HG03097 (cell line): ENCODE measurements around the gene PGAP2.
"Not testable (repeated sequence)": the region's sequence is repeated elsewhere in the genome, so short reads cannot be mapped to it uniquely, and the experiment has no call there.

ENCODE experiments used
- ATAC-seq: cut with Tn5 transposase; IDR thresholded peaks from one replicate; pipeline ENCODE4 v1.9.1; 2021; ENCODE audit not compliant: unreplicated experiment, low FRiP score

The PGAP2 gene

DNA sequence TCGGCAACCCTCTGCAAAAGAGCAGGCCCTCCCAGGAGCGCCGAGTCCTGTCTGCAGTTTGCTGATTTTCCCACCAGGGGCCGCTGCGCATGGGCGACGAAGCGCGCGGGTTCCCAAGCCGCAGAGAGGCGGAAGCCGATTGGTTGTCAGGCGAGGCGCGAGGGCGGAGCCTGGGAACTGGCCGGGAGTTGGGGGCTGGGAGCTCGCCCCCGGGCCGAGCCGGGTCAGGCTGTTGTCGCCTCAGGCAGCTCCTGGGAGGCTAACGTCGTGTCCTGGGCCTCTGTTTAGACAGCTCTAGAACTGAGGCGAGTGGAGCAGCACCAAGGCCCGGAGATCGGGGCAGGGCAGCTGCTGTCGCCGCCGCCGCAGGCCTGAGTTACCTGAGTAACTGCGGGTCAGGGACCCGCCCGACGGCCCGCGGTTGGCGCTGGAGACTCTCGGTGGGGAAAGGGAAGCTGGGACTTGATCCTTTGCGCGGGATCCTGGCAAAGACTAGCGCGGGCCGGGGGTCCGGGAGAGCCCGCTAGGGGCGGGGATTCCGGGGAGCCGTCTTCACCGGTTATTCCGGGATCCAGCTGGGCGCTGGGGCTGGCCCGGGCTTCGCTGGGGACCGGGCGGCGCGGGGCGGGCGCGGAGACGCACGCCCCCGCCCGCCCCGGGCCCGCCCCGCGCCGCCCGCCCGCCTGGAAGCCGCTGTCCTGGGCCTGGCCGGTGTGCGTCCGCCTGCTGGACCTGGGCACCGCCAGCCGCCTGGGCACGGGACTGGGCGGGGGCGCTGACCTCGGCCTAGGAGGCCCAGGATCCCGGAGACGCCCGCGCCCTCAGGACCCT, 46.8 kb downstream of the PGAP2 start, which contains the start of gene STIM1:
TSS of gene STIM1 (plus strand) at position 688 of the 831 bp plus-strand sequence. CDS start 607 bp downstream, outside the sequence.
- ATAC-seq = peak; percentile 54

DNA sequence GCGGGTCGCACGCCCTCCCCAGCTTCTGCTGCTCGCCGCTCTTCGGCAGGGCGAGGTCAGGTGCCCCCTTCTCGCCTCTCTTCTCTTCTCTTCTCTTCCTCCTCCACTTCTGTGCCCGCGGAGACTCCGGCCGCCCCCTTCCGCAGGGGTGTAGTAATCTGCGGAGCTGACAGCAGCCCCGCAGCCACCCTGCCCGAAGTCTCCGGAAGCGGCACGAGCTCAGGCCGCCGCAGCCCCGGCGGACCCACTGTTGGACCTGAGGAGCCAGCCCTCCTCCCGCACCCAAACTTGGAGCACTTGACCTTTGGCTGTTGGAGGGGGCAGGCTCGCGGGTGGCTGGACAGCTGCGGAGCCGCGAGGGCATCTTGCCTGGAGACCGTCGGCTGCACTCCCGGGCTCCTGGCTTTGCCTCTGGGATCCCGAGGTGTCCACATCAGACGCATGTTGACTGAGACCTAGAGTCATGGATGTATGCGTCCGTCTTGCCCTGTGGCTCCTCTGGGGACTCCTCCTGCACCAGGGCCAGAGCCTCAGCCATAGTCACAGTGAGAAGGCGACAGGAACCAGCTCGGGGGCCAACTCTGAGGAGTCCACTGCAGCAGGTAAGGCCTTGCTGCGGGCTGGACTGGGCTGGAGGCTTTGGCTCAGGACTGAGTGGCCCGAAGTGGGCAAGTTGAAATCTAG, 47.6 kb downstream of the PGAP2 start:
- ATAC-seq = peak; percentile 17

DNA sequence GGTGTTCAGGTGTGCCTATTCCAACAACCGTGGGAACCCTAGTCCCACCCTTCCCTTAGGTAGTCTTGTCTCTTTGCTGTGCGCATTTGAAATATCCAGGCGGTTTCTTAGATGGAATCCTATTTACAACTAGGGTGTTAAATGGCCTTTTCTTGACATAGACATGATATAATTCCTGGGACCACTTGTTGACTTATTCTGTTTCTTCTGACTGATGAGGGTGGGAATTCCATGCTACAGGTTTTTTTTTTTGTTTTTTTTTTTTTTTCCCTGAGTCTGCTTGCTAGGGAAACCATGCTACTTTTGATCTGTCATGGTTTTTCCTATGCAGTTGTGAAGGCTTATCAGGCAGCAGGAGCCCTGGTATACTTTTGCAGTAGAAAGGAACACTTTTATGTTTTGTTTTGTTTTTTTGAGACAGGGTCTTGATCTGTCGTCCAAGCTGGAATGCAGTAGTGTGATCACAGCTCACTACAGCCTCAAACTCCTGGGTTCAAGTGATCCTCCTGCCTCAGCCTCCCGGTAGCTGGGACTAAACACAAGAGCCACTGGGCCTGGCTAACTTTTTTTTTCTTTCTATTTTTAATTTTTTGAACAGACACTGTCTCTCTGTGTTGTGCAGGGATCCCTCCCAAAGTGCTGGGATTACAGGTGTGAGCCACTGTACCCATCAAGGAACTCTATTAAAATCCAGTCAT, 48.6 kb downstream of the PGAP2 start:
- no peak for ATAC-seq

GRCh38 chr11:3857628-3858027, 49.3 kb downstream of the PGAP2 start:
- ATAC-seq = no peak

DNA sequence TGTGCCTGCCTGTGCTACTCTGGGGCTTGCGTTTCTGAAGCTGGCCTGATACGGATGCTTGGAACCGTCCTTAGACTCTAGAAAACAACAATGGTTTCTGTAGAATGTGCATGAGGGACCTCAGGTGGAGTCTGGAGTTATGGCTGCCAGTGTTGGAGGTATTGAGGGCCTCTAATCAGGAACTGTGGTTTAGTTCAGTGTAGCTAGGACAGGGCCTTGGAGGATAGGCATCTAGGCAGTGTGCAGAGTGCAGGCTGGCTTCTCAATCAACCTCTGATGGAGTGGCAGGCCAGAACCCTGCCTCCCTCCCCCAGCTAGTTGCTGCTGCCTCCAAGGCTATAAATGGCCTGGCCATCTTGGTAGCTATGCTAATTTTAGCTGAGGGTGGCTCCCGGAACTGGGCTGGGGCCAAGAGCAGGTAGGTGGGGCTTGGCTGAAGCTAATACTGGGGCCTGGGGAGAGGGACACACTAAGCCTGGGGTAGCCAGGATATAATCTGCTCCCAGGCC, 51.1 kb downstream of the PGAP2 start:
- ATAC-seq = no peak

GRCh38 chr11:3860375-3860774, 52.0 kb downstream of the PGAP2 start:
- no peak for ATAC-seq

DNA sequence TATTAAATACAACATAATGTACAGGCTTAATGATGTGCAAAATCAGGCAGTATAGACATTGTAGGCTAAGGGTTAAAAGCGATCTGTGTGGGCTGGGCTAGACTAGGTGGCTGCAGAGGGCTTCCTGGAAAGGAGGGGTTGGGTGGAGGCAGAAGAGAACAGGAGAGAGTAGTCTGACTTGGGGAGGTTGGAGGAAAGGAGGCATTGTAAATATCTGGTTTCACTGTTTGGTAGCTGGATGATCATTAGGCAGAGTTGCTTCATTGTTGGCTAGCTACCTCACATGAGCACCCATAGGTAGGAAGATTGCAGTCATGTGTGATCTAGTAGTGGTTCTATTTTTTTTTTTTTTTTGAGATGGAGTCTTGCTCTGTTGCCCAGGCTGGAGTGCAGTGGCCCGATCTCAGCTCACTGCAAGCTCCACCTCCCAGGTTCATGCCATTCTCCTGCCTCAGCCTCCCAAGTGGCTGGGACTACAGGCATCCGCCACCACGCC, 52.6 kb downstream of the PGAP2 start:
- not testable (repeated sequence) for ATAC-seq

- no peak for ATAC-seq
Measured at GRCh38 chr11:3861683-3862082, 53.3 kb downstream of the PGAP2 start.

DNA sequence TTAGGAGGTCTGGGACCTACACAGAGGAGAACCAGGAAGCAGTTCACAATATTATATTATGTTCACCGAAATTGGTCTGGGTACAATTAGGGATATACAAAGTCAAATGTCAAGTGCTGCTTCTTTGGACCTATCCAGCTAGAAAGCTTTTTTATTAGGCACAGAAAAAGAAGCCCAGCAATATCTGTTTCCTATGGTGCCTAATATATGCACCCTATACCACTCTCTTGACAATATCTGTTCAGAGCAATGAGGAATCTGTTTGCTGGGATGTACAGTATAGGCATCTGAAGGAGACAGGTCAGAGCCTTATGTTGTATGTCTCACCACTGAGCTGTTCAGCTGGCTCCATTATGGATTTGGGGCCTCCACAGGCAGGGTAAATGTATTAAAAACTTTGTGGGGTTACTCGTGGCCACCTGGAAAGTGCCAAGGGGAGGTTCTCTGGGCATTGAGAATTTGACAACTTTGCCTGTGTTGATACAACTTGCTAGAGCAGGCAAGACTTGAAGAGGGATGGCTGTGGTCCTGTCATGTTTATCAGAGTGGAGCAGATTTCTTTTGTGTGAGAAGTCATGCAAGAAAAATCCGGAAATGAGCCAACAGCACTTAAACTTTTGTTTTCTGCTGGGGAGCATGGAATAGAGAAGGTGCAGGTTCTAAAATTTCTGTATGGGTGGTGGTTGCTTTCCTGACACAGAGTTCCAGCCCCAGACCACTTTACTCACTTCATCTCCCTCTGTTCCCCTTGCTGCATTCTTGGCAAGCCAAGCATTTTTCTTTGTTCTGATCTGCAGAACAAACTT, 57.2 kb downstream of the PGAP2 start:
- ATAC-seq = no peak

DNA sequence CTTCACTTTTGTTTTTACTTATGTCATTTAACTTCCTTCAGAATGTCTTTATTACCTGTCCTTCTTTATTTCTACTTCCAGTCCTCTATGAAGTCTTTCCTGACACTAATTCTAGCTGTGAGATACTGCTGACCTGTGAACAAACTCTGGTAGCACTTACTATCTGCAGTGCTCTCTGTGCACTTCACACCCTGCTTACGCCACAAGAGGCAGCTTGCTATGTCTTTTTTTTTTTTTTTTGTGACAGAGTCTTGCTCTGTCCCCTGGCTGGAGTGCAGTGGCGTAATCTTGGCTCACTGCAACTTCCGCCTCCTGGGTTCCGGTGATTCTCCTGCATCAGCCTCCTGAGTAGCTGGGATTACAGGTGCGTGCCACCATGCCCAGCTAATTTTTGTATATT, 57.8 kb downstream of the PGAP2 start:
- ATAC-seq = no peak

- no peak for ATAC-seq
Measured at GRCh38 chr11:3866836-3867208, 58.5 kb downstream of the PGAP2 start.

GRCh38 chr11:3867209-3868091, 59.1 kb downstream of the PGAP2 start:
- peak; percentile 59 for ATAC-seq

GRCh38 chr11:3873712-3874349, 65.5 kb downstream of the PGAP2 start:
- ATAC-seq = no peak
